ENCODE data around the gene DGKG. TPM values are rescaled to one million over a fixed set of nuclear protein-coding genes. Genes with fewer than 3 reads are reported as not detected.

The DGKG gene
- total RNA-seq, 1 experiment from 2014 or later, result 12.0 TPM

GRCh38 chr3:186109897-186110803, 251.9 kb downstream of the DGKG start:
- DNase-seq (ENCODE audit: low spot score), result no peak

- peak; percentile 99 for DNase-seq (ENCODE audit: low spot score)
Measured at GRCh38 chr3:186108941-186109865, 252.8 kb downstream of the DGKG start, which contains the start of gene ETV5. ETV5 (minus strand) TSS chr3:186109089; CDS start chr3:186105868, 3,221 bp downstream.

- peak; percentile 51 for DNase-seq (ENCODE audit: low spot score)
Measured at GRCh38 chr3:186108106-186108940, 253.7 kb downstream of the DGKG start.

- peak; percentile 41 for DNase-seq (ENCODE audit: low spot score)
Measured at GRCh38 chr3:186107215-186108105, 254.6 kb downstream of the DGKG start.

GRCh38 chr3:186105543-186105942, 256.5 kb downstream of the DGKG start:
- DNase-seq (ENCODE audit: low spot score), result no peak

- DNase-seq (ENCODE audit: low spot score), result no peak
Measured at GRCh38 chr3:186102687-186103086, 259.3 kb downstream of the DGKG start.

- DNase-seq (ENCODE audit: low spot score), result no peak
Measured at GRCh38 chr3:186100398-186100797, 261.6 kb downstream of the DGKG start.

GRCh38 chr3:186099178-186099577, 262.9 kb downstream of the DGKG start:
- no peak for DNase-seq (ENCODE audit: low spot score)

- DNase-seq (ENCODE audit: low spot score), result no peak
Measured at GRCh38 chr3:186098740-186099139, 263.3 kb downstream of the DGKG start.

- DNase-seq (ENCODE audit: low spot score), result peak; percentile 38
Measured at GRCh38 chr3:186097663-186098451, 264.2 kb downstream of the DGKG start.

GRCh38 chr3:186097317-186097662, 264.7 kb downstream of the DGKG start:
- DNase-seq (ENCODE audit: low spot score), result no peak

Other genes starting within 250 kb of the DGKG start
- gene CRYGS, start 182.1 kb upstream of the DGKG start, total RNA-seq (2014; rRNA removed; shearing (Covaris generic)), result 0.24 and 0.31 TPM in 2 replicates
- 10.2 and 19.6 TPM in 2 replicates for gene TBCCD1, start 205.1 kb upstream of the DGKG start, total RNA-seq (2014; rRNA removed; shearing (Covaris generic))
- gene DNAJB11, start 208.5 kb upstream of the DGKG start, total RNA-seq (2014; rRNA removed; shearing (Covaris generic)), result 175 and 202 TPM in 2 replicates

Measured in A172 (cell line).